HepG2 (cell line): Measurements from ENCODE around the gene MYADML2. TPM values are rescaled to one million over a fixed set of nuclear protein-coding genes. Genes with fewer than 3 reads are reported as not detected.

Source experiments
- AHR ChIP-seq: IDR thresholded peaks from 2 replicates; pipeline ENCODE4 v1.6.1; 2018; ENCODE audit warnings: missing genetic modification reagents, missing compliant biosample characterization
- BORCS8-MEF2B ChIP-seq: sonication (generic); formaldehyde crosslinking; IDR thresholded peaks from 2 replicates; pipeline ENCODE4 v1.8.0; 2022; ENCODE audit warnings: mild to moderate bottlenecking, missing genetic modification reagents
- BRCA1 ChIP-seq: sonication (generic); formaldehyde crosslinking; IDR thresholded peaks from 2 replicates; pipeline ENCODE4 v1.4.0; 2020; ENCODE audit warnings: missing genetic modification reagents
- GABPB1 ChIP-seq: IDR thresholded peaks from 2 replicates; pipeline ENCODE4 v1.6.1; 2016; ENCODE audit warnings: mild to moderate bottlenecking, missing genetic modification reagents, moderate library complexity, missing compliant biosample characterization
- HMGA1 ChIP-seq: sonication (generic); formaldehyde crosslinking; conservative IDR thresholded peaks from 2 replicates; pipeline ENCODE4 v1.4.0; 2020; ENCODE audit warnings: missing genetic modification reagents
- HOXD1 ChIP-seq: sonication (generic); formaldehyde crosslinking; IDR thresholded peaks from 2 replicates; pipeline ENCODE4 v1.5.0; 2020; ENCODE audit warnings: missing genetic modification reagents
- IKZF5 ChIP-seq: IDR thresholded peaks from 2 replicates; pipeline ENCODE4 v1.6.1; 2018; ENCODE audit warnings: missing genetic modification reagents, mild to moderate bottlenecking, missing compliant biosample characterization
- KLF15 ChIP-seq: sonication (generic); formaldehyde crosslinking; IDR thresholded peaks from 2 replicates; pipeline ENCODE4 v1.8.1; 2023; ENCODE audit warnings: borderline replicate concordance, mild to moderate bottlenecking, inconsistent platforms, missing genetic modification reagents, mixed read lengths
- LCORL ChIP-seq, 2 experiments: fragments of 450-650 bp in 1 of 2; sonication (generic) in 1 of 2; formaldehyde crosslinking in 1 of 2; IDR thresholded peaks; 2 replicates each; pipeline versions ENCODE4 v1.5.0 to v1.6.1; 2017 to 2020; ENCODE audit warnings: antibody characterized with exemption in 1 of 2, missing genetic modification reagents in 1 of 2
- MNT ChIP-seq: fragments of 450-650 bp; IDR thresholded peaks from 2 replicates; pipeline ENCODE4 v1.6.1; 2016
- NFKB2 ChIP-seq: sonication (generic); formaldehyde crosslinking; IDR thresholded peaks from 2 replicates; pipeline ENCODE4 v1.4.0; 2020; ENCODE audit warnings: missing genetic modification reagents, borderline replicate concordance
- NR2C2 ChIP-seq: sonication (generic); formaldehyde crosslinking; IDR thresholded peaks from 2 replicates; pipeline ENCODE4 v1.4.0; 2020; ENCODE audit warnings: missing genetic modification reagents, mild to moderate bottlenecking, moderate library complexity, borderline replicate concordance
- RARG ChIP-seq: sonication (generic); formaldehyde crosslinking; IDR thresholded peaks from 2 replicates; pipeline ENCODE4 v1.4.0; 2020; ENCODE audit warnings: low read depth, mild to moderate bottlenecking, missing genetic modification reagents
- RELA ChIP-seq: sonication (generic); formaldehyde crosslinking; IDR thresholded peaks from 2 replicates; pipeline ENCODE4 v1.4.0; 2020; ENCODE audit warnings: missing genetic modification reagents
- RXRB ChIP-seq: IDR thresholded peaks from 2 replicates; pipeline ENCODE4 v1.6.1; 2016; ENCODE audit warnings: borderline replicate concordance, missing genetic modification reagents, missing compliant biosample characterization
- SMYD3 ChIP-seq: sonication (generic); formaldehyde crosslinking; IDR thresholded peaks from 2 replicates; pipeline ENCODE4 v1.8.1; 2023; ENCODE audit warnings: mild to moderate bottlenecking, missing genetic modification reagents
- TBP ChIP-seq: sonication (generic); formaldehyde crosslinking; IDR thresholded peaks from 2 replicates; pipeline ENCODE4 v1.5.0; 2020; ENCODE audit warnings: missing genetic modification reagents
- TCF7L2 ChIP-seq: IDR thresholded peaks from 2 replicates; pipeline ENCODE4 v1.6.1; 2011; ENCODE audit warnings: mild to moderate bottlenecking, low read depth, low read length, moderate library complexity
- ZBTB25 ChIP-seq: IDR thresholded peaks from 2 replicates; pipeline ENCODE4 v1.6.1; 2018; ENCODE audit warnings: missing genetic modification reagents
- ZBTB7B ChIP-seq: sonication (generic); formaldehyde crosslinking; IDR thresholded peaks from 2 replicates; pipeline ENCODE4 v1.4.0; 2020; ENCODE audit warnings: missing genetic modification reagents
- ZNF274 ChIP-seq: sonication (generic); formaldehyde crosslinking; IDR thresholded peaks from 2 replicates; pipeline ENCODE4 v1.5.1; 2020; ENCODE audit warnings: mild to moderate bottlenecking, missing genetic modification reagents
- ZNF614 ChIP-seq: IDR thresholded peaks from 2 replicates; pipeline ENCODE4 v1.6.1; 2018; ENCODE audit warnings: missing biosample characterization, missing genetic modification reagents, inconsistent platforms, borderline replicate concordance
- ZNF691 ChIP-seq: sonication (generic); formaldehyde crosslinking; IDR thresholded peaks from 2 replicates; pipeline ENCODE4 v1.4.0; 2020; ENCODE audit warnings: missing genetic modification reagents, low read depth, mild to moderate bottlenecking, borderline replicate concordance
- ZNF704 ChIP-seq: sonication (generic); formaldehyde crosslinking; IDR thresholded peaks from 2 replicates; pipeline ENCODE4 v1.8.1; 2023; ENCODE audit warnings: mild to moderate bottlenecking, inconsistent platforms, moderate library complexity, missing genetic modification reagents, borderline replicate concordance
- ZNF768 ChIP-seq: sonication (generic); formaldehyde crosslinking; IDR thresholded peaks from 2 replicates; pipeline ENCODE4 v1.4.0; 2020; ENCODE audit warnings: missing genetic modification reagents
- polyA plus RNA-seq, 8 experiments: library from polyadenylated mRNA; depleted of rRNA in 3 of 8; stranded (reverse) in 7 of 8; unstranded in 1 of 8; fragments of >200 nt; fragmentation: Illumina TruSeq in 4 of 8; extraction: Trizol in 4 of 8; gene quantifications; 2 replicates each; pipeline versions ENCODE4 v1.2.1 to v1.2.3, GENCODE V29; 2011 to 2016; ENCODE audit warnings: low read depth in 4 of 8, missing spikeins in 1 of 8, mixed read lengths in 1 of 8; ENCODE audit not compliant: insufficient read depth in 1 of 8
- total RNA-seq, 5 experiments: library from RNA; depleted of rRNA; stranded (reverse); fragments of >200 nt; fragmentation: Illumina TruSeq; extraction: Trizol; gene quantifications; 2 replicates each; pipeline ENCODE4 v1.2.3, GENCODE V29; 2016; ENCODE audit warnings: low read depth in 1 of 5

Gene MYADML2
- total and polyA plus RNA-seq, 2 of the 13 experiments (the other 11 are each of a cell fraction or from before 2014, with no cell fraction given) = not detected

GRCh38 chr17:81890447-81891302 is 56.4 kb downstream of the MYADML2 start (continued):
- no peak for TF ChIP-seq BRCA1 (CRISPR knock-in tag)
- TF ChIP-seq NR2C2 (CRISPR knock-in tag) = no peak
- no peak for TF ChIP-seq RELA (CRISPR knock-in tag)
- TF ChIP-seq GABPB1 (CRISPR knock-in tag) = peak; percentile 59; the same call in 1 of the 2 replicates
- TF ChIP-seq HOXD1 (CRISPR knock-in tag) = no peak
- no peak for TF ChIP-seq KLF15 (CRISPR knock-in tag)
- no peak for TF ChIP-seq RARG
- TF ChIP-seq AHR (CRISPR knock-in tag) = no peak
- no peak for TF ChIP-seq ZBTB25 (CRISPR knock-in tag)
- no peak for TF ChIP-seq TCF7L2
- no peak for TF ChIP-seq ZBTB7B (CRISPR knock-in tag)
- TF ChIP-seq HMGA1 (CRISPR knock-in tag) = no peak
- no peak for TF ChIP-seq ZNF704 (CRISPR knock-in tag)
- TF ChIP-seq NFKB2 (CRISPR knock-in tag) = no peak
- TF ChIP-seq LCORL (IDR thresholded peaks at IDR 0.05) = no peak
- no peak for TF ChIP-seq LCORL (CRISPR knock-in tag; IDR thresholded peaks at IDR 0.05)
- no peak for TF ChIP-seq ZNF768 (CRISPR knock-in tag)
- TF ChIP-seq ZNF614 (CRISPR knock-in tag) = no peak
- peak; percentile 52; the same call in 1 of the 2 replicates for TF ChIP-seq ZNF691
- no peak for TF ChIP-seq MNT
- no peak for TF ChIP-seq IKZF5 (CRISPR knock-in tag)
- no peak for TF ChIP-seq SMYD3 (CRISPR knock-in tag)
- TF ChIP-seq RXRB (CRISPR knock-in tag) = no peak
- TF ChIP-seq TBP (CRISPR knock-in tag) = no peak
- no peak for TF ChIP-seq BORCS8-MEF2B (CRISPR knock-in tag)
- TF ChIP-seq ZNF274 (CRISPR knock-in tag) = no peak
